CD1c-positive myeloid dendritic cell (primary cell): Measurements from ENCODE around the gene TTYH1.
A peak's percentile ranks its signal among the peaks of the same experiment; 100 is the strongest.
"Not testable (repeated sequence)": the region's sequence is repeated elsewhere in the genome, so short reads cannot be mapped to it uniquely, and the experiment has no call there.

Source experiments
- DNase-seq: peaks from one replicate; pipeline ENCODE4 v3.0.0-alpha.2; 2016; ENCODE audit errors: extremely low spot score

Gene TTYH1

GRCh38 chr19:54460230-54461005 is 45.2 kb downstream of the TTYH1 start:
- DNase-seq: no peak

DNA sequence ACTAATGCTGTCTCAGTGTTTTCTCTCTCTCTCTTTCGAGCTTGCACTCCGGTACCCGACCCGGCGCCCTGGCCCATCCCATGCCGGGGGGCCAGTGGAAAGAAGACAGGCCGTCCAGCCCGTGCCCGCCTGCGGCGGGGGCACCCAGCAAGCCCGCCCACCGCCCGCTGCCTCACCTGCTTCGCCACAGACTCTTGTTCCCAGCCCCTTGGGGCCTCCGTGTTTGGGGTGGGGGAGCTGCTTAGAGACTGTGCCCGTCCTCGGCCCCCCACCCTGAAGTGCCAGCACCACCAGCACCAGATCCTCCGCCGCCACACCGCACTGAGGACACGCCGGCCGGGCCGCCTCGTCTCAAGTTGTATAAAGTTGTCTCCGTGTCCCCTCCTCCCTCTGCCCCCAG is 45.9 kb downstream of the TTYH1 start:
- DNase-seq: no peak

GRCh38 chr19:54461613-54462012 is 46.3 kb downstream of the TTYH1 start:
- DNase-seq: no peak

GRCh38 chr19:54462047-54462654 is 46.9 kb downstream of the TTYH1 start:
- DNase-seq: no peak

DNA sequence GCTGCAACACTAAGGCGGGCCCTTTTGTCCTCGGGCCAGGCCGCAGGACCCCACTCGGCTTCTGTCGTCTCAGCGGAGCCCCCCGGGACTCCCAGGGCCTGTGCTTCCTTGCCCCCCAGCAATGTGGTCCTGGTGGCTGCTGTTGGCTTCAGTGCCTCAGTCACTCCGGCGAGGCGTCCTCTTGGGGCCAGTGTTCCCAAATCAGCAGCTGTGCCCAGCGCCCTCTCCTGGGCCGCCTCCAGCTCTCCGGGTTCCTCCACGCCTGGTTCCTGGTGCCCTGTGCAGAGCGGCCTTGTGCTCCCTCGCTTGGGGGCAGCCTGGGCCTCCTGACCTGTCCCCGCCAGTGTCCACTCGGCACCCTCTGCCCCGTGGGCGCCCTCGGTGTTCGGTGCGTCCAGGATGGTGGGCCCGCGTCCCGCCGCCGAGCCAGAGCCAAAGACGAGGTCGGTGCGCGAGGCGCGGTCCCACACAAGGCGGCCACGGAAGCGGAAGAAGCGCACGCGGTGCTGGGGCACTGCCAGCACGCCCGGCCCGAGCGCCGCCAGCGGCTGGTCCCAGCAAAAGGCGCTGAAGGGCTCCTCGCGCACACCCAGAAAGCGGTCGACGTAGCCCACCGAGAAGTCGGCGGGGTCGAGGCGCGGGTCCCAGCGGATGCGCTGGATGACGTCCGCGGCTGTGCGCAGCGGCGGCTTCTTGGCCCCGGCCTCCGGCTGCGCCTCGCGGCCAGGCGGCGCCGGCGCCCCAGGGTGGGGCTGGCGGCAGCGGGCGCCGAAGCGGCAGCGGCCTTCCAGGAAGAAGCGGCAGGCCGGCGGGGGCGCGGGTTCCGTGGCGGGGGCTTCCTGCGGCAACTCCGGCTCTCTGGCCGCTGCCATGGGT is 47.6 kb downstream of the TTYH1 start:
- peak; percentile 85 for DNase-seq

DNA sequence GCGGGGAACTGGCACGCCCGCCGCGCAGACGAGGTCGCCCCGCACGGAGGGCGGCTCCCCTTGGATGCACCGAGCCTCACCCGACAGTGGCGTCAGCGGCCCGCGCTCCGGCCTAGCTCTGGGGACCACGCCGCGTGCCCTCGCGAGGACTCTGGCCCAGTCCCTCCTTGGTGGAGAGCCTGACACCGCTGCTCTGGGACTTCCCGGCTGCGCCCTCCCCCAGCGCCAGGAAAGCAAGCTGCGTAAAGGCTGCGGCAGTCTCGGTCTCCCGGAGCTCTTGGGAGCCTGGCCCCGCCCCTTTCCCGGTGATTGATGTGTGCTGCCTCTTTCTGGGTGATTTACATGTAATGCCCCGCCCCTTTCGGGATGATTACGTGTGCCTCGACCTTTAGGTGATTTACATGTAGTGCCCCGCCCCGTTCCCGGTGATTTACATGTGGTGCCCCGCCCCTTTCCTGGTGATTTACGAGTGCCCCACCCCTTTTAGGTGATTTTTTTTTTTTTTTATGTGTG is 48.3 kb downstream of the TTYH1 start, which contains the start of gene LENG9:
Gene LENG9 (minus strand): TSS at position 248 of the 513 bp plus-strand sequence. CDS start 252 bp downstream, outside the sequence.
- DNase-seq: peak; percentile 98

GRCh38 chr19:54464044-54464629 is 48.9 kb downstream of the TTYH1 start:
- DNase-seq: peak; percentile 93

DNA sequence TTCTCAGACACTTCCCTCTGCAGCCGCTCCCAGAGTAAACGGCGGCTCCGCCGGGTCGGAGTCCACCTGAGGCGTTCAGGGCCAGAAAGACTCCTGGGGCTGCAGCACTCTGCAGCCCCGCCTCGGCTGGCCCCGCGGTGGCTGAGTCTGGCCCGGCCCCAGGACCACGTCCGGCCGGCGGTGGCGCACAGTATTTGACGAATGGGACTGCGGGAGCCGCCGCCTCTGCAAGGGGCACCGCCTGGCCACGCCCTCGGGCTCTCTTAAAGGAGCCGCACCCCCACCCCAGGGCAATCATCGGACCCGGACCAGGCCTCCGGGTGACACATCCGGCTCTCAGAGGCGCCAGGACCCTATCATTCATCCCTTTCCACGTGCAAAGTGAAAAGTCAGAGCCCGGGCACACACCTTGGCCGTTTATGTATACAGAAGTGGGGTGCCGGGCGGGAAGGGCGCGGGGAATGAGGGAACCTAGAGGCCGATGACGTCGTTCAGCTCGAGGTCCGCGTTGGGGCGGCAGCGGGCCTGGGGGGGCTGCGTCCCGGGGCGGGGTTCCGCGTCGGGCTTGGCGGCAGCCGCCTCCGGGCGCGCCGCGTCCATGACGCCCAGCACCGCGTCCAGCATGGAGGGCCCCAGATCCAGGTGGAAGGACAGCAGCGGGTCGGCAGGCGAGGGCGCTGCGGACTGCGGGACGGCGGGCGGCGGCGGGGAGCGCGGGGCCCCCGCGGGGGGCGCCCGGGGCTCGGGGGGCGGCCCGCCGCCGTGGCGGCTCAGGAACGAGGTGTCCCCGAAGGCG is 49.6 kb downstream of the TTYH1 start:
- peak; percentile 91 for DNase-seq

- no peak for DNase-seq
These were observed 50.3 kb downstream of the TTYH1 start for GRCh38 chr19:54465426-54466109.

- DNase-seq: not testable (repeated sequence)
These were observed 50.8 kb downstream of the TTYH1 start for GRCh38 chr19:54466110-54466480.

DNA sequence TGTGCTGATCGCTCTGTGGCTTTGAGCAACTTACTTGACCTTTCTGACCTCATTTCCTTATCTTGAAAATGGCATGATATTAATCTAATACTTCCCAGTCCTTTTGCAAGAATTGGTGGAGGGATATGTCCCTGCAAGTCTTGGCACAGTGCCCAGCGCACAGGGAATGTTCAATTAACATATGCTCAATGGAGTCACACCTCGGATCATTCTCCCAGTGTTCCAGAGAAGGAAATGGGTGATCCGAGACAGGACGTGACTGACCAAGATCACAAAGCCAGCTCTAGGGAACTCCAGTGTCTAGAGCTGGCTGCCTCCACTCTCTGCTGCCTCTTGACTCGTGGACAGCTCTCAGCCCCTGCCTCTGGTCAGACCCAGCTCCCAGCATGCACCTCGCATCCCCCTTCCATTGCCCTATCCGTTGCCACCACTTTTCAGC is 54.3 kb downstream of the TTYH1 start:
- DNase-seq: no peak

DNA sequence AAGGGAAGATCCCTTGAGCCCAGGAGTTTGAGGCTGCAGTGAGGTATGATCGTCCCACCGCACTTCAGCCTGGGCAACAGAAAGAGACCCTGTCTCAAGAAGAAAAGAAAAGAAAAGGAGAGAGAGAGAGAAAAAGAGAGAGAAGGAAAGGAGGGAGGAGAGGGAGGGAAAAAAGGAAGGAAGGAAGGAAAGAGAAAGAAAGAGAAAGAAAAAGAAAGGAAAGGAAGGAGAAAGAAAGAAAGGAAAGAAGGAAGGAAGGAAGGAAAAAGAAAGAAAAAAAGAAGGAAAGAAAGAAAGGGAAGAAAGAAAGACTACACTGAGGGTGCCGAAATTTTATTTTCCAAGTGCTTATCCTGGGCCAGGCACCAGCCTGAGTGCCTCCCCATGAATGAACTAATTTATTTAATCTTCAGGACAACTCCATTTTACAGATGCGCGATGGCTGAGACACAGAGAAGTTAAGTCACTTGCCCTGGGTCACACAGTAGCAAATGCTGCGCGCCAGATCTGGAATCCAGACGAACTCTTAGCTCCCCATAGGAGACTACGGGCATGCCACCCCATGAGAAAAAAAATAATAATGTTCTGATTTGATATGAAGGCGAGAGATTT is 55.1 kb downstream of the TTYH1 start:
- DNase-seq: no peak

DNA sequence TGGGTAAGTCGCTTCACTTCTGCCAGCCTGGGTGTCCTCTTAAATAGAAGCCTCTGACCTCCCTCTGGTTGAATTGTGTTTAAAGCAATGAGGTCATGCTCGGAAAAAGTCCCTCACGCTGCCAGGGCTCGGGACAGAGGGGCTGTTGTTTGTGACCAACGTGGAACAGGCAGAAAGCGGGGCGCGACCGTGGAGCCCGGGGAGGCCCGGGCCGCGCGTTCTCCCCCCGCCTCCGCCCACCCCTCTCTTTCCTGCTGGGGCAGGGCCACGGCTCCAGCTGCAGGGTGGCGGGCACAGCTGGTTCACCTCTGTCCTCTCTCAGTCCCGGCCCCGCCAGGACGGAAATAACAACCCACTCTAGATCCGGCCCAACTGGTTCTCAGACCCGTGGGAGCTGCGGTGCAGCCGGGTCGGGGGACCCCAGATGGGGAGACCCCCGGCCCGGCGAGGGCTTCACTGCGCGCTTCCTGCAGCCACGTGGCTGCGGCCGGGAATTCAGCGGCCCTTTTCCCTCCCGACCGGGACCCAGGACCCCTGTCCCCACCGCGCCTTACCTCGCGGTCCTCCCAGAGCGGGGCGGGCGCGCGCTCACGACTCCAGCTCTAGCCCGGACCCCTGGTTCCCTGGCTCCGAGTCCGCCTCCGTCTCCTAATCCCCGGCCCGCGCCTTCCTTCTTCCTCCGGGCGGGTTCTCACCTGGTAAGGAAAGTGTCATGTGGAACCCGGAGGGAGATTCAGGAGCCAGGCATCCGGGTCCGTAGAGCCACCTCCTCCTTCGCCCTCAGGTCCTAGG is 55.9 kb downstream of the TTYH1 start:
- no peak for DNase-seq

GRCh38 chr19:54473071-54473891 is 58.0 kb downstream of the TTYH1 start, which contains the start of gene CDC42EP5:
CDC42EP5 (minus strand) TSS chr19:54473296; CDS start chr19:54465547, 7,749 bp downstream.
- DNase-seq: peak; percentile 72

GRCh38 chr19:54473892-54474372 is 58.7 kb downstream of the TTYH1 start:
- DNase-seq: no peak

DNA sequence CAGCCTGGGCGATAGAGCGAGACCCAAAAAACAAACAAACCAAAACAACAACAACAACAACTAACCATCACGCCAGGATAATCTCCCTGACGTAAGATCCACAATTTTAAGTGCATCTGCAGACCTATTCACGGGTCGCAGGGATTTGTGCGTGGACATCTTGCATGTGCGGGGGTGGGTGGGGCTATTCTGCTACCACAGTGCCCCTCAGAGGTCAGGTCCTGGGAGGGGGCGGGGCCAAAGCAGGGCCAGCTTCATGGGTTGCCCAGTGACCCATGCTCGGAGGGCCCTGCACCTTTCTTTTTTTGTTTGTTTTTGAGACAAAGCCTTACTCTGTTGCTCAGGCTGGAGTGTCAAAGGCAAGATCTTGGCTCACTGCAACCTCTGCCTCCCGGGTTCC is 60.4 kb downstream of the TTYH1 start:
- no peak for DNase-seq

GRCh38 chr19:54477650-54478049 is 62.4 kb downstream of the TTYH1 start:
- peak; percentile 26 for DNase-seq
